ENCODE results near the gene HDAC1. TPM values are rescaled to one million over a fixed set of nuclear protein-coding genes. Genes with fewer than 3 reads are reported as not detected.
A peak's percentile ranks its signal among the peaks of the same experiment; 100 is the strongest.
"Not testable (repeated sequence)": the region's sequence is repeated elsewhere in the genome, so short reads cannot be mapped to it uniquely, and the experiment has no call there.

Gene HDAC1
- 50.4 TPM for total RNA-seq

DNA sequence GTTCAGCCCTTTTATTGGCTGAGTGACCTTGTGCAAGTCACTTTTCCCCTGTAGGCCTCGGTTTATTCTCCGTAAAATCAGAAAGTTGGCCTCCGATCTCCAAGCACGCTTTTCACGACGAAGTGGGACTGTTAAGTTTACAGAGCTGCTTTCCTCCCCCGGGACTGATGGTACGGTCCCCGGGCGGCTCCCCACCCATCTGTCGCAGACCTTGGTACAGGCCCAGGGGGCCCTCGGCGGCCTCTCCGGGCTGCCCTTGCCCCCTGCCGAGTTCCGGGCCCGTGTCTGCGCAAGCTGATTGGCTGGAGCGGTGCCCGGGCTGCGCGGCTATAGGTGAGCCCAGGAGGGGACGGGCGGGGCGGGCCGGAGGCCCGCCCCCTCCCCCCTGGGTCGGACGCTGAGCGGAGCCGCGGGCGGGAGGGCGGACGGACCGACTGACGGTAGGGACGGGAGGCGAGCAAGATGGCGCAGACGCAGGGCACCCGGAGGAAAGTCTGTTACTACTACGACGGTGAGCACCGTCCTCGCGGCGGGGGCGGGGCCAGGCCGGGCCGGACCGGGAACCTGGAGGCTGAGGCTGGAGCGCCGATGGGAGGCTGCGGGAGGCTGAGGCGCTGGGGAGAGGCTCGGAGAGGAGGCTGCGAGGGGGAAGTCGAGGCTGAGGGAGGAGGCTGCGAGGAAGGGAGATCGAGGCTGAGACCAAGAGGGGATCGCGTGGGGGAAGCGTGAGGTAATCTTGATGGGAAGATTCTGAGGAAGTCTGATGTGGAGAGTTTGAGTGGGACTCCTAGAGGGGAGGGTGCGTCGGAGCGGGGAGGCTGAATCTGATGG, at the start of gene HDAC1:
TSS of gene HDAC1 (plus strand) at position 376 of the 831 bp plus-strand sequence. CDS start at position 463, 87 bp downstream.
- peak; percentile 67 for DNase-seq

DNA sequence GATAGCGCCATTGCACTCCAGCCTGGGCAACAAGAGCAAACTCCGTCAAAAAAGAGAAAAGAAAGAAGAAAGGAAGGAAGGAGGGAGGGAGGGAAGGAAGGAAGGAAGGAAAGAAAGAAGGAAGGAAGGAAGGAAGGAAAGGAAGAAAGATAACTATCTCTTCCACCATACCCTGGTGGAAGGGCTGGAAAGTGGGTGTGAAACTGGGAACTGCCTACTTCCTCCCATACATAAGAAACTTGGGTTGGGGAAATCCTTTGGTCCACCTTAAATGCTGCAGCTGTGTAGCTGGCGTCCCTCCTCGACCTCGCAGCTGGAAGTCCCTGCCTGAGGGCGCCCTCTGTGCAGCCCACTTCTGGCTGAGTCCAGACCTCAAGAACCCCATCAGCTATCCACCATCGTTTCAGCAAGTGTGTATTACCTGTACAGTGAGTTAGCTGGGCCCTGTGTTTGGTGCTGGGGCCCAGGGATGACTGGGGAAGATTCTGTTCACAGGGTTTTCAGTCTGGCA, 49.5 kb upstream of the HDAC1 start:
- no peak for DNase-seq

DNA sequence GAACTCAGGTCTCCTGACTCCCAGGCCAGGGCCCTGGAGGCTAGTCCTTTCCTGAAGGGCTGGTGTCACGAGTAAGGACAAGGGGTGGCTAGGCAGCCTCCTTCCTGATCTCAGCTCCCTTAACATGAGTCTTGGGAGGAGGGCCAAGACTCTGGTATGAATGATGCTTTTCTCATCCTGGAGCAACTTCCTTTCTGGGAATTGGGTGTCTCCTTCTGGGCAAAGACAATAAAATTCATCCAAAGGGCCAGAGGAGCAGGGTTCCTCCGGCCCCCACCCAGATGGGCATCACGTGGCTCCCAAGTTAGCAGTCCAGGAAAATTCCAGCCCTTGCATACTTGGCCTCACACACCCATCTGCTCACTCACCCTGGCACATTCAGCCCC, 45.0 kb upstream of the HDAC1 start, which contains the start of gene FAM167B:
TSS of gene FAM167B (plus strand) at position 335 of the 386 bp plus-strand sequence. CDS start 200 bp downstream, outside the sequence.
- peak; percentile 24 for DNase-seq

DNA sequence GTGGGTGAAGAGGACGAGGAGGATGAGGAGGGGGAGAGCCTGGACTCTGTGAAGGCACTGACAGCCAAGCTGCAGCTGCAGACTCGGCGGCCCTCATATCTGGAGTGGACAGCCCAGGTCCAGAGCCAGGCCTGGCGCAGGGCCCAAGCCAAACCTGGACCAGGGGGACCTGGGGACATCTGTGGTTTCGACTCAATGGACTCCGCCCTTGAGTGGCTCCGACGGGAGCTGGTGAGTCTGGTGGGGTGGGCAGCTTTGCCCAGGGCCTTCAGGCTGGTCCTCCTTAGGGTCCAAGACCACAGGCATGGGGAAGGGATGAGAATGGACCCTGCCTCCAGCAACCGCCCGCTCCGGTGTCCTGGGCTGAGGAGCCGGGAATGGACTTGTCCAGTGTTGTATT, 44.4 kb upstream of the HDAC1 start:
- no peak for DNase-seq

DNA sequence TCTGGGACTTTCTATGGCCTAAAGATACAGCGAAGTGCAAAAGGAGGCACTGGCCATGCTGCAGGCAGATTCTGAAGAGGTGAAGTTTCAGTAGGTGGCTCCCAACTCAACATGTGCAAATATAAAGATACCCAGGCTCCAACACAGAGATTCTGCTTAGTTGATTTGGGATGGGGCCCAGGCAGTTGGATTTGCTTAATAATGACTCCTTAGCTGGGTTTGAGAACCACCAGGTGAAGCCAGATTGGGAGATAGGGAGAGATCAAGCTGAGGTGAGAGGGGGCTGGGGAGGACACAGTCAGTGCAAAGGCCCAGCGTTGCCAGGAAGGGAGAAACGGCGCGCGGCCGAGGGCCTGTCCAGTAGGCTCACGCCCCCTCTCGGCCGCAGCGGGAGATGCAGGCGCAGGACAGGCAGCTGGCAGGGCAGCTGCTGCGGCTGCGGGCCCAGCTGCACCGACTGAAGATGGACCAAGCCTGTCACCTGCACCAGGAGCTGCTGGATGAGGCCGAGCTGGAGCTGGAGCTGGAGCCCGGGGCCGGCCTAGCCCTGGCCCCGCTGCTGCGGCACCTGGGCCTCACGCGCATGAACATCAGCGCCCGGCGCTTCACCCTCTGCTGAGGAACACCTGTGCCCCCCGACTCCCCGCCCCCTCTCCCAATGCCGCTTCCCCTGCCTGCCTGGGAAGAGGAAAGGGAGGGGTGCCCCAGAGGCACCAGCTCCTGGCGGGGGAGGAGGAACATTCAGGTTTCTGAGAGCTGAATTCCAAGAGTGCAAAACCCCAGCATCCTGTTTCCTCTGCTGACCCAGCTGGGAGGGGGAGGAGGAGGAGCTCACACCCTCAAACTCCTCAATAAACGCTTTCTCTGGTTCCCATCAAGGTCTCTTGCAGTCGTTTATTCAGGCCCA, 43.6 kb upstream of the HDAC1 start:
- DNase-seq = no peak

DNA sequence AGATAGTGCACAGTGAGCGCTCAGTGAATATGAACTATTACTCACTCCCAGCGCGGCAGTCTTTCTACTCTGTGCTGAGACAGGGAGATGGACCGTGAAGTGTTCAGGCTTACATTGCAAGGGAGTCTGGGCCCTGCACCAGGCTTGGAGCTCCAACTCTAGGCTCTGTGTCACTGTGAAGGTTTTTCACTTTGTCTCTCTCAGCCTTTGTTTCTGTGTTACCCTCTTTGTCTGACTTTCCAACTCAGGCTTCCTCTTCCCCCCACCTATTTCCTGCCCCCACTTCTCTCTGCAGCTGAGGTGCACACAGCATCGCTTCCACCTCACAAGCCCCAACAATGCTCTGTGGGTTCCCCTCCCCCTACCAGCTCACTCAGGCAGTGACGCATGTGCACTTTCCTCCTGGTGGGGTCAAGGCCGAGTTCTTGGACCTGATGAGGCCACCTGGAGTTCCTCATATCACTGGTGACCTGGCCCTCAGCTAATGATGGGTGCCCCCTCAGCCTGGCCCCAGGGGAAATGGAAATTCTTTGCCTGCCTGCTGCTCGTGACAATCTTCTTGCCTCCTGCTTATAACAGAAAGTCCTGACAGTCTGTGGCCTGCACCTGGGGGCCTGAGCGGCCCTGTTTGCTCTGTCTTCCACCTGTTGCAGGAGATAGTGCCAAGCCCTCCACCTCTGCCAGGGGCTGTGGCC, 41.9 kb upstream of the HDAC1 start:
- DNase-seq = no peak

DNA sequence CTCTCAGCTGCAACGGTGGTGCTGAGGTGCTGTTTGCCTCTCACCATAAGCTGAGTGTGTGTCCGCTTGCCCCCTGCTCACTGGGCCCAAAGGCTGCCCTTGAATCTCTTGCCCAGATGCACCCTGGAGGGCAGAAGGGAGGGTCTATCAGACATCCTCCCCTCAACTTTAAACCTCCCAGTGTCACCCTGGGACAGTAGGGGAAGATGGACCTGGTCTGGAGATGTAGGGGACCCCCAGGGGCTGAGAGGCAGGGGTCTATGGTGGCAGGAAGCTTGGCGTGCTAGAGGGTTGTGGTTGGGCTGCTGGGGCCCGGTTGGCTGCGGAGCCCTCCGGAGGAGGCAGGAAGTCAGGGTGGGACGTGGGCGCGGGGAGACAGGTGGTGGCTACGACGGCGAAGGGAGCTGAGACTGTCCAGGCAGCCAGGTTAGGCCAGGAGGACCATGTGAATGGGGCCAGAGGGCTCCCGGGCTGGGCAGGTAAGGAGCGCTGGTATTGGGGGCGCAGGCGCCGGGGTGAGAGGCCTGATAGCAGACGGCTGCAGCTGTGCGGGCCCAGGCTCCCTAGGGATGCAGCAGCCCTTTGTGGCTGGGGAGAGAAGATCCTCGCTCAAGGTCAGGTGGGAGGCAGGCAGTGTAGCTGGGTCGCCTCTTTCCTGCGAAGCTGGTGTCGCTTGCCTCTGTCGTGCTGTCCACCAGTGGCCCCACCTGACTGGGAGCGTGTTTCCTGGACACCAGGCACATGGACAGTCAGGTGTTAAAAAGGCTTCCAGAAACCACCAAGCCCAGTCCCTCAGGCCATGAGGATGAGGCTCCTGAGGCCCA, 40.8 kb upstream of the HDAC1 start, which contains the start of gene LCK:
TSS of gene LCK (plus strand) at position 373 of the 824 bp plus-strand sequence. CDS start 23,065 bp downstream, outside the sequence.
- DNase-seq = no peak

DNA sequence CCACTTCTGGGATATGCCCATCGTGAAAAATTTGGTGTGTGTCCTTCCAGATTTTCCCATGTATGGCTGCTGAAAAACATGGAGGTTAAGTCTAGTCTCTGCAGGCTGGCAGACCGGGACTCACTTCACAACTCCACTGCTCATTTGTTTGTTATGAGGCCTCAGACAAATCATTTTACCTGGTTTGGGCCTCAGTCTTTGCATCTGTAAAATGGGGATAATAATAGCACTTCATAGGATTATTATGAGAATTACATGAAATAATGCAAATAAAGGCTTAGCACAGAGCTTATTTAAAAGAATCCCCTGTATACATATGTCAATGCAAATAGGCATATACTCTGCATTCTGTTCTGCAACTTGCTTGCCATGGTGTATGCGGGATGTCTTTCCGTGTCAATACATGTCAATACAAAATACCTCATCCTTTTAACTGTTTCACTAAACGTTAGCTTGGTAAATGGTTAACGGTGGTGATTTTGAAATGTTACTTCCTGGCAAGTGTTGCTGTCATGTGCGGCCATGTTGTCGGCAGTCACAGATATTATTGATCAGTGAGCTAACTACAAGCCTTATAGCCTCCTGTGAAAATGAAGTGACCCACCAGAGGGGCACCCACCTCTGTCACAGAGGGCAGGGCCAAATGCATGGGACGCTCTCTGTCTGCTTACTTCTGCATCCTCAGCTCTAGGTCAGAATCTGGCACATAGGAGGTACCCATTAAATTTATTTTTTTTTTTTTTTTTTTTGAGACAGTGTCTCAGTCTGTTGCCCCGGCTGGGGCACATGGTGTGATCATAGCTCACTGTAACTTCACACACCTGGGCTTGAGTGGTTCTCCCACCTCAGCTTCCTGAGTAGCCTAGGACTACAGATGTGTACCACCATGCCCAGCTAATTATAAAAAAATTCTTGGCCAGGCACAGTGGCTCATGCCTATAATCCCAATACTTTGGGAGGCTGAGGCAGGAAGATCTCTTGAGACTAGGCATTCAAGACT, 36.5 kb upstream of the HDAC1 start:
- no peak for DNase-seq

DNA sequence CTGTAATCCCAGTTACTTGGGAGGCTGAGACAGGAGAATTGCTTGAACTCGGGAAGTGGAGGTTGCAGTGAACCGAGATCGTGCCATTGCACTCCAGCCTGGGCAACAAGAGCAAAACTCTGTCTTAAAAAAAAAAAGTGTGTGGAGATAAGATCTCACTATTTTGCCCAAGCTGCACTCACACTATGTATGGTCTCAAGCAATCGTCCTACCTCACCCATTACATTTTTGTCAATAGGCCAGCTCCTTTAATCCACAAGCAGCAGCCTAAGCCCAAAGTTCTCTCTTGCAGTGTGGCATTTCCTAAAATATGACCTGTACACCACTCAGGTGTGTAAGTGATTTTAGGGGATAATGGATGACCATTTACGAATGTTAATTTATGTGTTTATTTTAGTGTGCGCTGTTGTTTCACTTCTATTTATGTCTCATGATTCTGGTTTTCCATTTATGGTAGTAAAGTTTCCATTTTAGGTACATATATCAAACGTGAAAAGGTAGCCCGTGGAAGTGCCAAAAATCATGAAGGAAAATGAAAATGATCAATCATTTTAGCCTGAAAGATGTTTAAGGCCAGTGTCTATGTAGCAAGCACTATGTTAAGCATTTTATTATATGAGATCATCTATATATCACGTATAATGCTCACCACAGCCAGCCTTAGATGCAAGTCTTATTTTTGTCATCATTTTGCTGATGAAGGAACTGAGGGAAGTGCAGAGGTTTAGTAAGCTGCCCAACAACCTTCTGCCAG, 35.2 kb upstream of the HDAC1 start:
- no peak for DNase-seq

DNA sequence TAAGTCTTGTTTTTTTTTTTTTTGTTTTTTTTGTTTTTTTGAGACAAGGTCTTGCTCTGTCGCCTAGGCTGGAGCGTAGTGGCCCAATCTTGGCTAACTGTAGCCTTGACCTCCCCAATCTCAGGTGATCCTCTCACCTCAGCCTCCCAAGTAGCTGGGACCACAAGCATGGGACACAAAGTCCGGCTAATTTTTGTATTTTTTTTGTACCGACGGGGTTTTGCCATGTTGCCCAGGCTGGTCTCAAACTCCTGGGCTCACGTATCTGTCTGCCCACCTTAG, 34.7 kb upstream of the HDAC1 start:
- no peak for DNase-seq

DNA sequence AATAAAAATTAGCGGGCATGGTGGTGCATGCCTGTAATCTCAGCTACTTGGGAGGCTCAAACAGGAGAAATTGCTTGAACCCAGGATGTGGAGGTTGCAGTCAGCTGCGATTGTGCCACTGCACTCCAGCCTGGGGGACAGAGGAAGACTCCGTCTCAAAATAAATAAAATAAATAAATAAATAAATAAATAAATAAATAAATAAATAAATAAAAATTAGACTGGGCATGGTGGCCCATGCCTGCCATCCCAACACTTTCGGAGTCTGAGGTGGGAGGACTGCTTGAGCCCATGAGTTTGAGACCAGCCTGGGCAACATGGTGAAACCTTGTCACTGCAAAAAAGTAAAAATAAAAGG, 28.7 kb upstream of the HDAC1 start:
- DNase-seq = not testable (repeated sequence)

DNA sequence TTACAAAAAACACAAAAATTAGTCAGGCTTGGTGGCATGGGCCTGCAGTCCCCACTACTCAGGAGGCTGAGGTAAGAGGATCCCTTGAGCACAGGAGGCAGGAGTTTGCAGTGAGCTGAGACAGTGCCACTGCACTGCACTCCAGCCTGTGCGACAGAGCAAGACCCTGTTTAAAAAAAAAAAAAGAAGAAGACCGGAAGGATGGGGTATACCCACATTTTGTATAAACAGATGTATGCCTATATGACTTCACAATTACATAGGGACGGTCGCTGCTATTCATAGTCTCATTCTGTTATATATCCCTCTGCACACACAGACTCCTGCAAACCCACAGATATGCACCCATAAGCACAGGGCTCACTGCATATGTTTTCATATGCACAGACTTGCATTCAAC, 28.1 kb upstream of the HDAC1 start:
- DNase-seq = no peak

DNA sequence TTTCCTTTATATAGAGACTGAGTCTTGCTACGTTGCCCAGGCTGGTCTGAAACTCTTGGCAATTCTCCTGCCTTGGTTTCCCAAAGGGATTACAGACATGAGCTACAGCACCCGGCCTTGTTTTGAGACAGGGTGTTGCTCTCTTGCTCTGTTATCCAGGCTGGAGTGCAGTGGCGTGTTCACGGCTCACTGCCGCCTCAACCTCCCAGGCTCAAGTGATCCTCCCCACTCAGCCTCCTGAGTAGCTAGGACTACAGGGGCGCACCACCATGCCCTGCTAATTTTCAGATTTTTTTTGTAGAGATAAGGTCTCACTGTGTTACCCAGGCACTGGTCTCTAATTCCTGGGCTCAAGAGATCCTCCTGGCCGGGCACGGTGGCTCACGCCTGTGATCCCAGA, 26.0 kb upstream of the HDAC1 start:
- DNase-seq = no peak

DNA sequence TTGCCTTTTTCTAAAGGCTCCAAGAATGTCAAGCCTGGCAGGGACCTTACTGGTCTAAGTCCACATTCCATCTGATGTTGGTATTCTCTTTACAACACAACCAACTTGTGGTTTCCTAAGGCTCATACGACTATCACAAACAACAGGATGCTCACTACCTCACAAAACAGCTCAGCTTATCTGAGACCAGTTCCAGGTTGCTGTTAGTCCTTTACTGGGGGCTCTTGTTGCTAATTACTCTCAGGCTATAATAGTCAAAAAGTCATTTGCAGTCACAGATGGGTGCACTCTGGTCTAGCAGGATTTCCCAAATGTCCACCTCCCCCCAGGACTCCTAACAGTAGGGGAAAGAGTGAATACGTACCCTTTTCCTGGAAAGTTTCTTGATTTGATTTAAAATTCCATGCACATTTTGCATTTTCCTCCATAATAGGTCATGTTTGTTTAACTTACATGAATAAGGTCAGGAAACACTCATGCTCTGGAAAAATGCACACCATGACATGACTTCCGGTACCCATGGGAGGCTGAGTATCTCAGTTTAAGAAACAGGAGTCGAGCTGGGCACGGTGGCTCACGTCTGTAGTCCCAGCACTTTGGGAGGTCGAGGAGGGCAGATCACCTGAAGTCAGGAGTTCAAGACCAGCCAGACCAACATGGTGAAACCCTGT, 24.8 kb upstream of the HDAC1 start:
- peak; percentile 67 for DNase-seq

DNA sequence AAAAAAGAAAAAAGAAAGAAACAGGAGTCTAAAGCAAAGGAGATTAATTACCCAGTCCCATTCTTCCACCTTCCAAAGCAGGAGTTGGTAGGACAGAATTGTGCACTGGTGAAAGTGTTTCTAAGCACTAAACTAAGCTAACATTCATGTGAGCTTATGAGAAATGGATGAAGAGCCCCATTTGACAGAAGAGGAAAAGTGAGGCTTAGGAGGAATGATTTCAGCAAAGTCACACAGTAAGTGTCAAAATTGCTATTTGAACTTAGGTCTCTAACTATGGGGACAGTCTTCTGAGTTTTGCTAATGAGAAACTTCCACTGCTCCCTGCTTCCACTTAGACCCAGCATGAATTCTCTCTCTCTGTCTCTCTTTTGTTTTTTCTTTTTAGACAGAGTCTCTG, 22.1 kb upstream of the HDAC1 start:
- DNase-seq = no peak

DNA sequence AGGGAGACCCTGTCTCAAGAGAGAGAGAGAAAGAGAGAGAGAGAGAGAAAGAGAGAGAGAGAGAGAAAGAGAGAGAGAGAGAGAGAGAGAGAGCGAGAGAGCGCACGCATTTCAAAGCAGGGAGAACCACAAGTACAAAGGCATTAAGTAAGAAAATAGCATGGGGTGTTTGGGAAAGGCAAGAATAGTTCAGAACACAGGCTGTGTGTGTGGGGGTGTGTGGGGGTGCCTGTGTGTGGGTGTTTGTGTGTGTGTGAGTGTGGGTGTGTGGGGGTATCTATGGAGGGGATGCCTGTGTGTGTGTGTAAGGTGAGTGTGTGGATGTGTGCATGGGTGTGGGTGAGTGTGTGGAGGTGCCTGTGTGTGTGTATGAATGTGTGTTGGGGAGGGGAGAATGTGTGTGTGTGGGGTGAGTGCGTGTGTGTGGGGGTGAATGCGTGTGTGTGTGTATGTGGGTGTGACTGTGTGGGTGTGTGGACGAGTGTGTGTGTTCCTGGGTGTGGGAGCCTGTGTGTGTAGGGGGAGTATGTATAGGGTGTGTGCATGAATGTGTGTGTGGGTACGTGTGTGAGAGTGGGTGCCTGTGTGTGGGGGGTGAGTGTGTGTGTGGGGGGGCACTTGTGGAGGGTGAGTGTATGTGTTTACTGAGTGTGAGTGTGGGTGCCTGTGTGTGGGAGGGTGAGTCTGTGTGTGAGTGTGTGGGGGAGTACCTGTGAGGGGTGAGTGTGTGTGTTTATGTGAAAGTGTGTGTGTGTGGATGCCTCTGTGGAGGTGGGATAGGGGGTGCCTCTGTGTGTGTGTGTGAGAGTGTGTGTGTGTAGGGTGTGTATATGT, 19.1 kb upstream of the HDAC1 start:
- no peak for DNase-seq

DNA sequence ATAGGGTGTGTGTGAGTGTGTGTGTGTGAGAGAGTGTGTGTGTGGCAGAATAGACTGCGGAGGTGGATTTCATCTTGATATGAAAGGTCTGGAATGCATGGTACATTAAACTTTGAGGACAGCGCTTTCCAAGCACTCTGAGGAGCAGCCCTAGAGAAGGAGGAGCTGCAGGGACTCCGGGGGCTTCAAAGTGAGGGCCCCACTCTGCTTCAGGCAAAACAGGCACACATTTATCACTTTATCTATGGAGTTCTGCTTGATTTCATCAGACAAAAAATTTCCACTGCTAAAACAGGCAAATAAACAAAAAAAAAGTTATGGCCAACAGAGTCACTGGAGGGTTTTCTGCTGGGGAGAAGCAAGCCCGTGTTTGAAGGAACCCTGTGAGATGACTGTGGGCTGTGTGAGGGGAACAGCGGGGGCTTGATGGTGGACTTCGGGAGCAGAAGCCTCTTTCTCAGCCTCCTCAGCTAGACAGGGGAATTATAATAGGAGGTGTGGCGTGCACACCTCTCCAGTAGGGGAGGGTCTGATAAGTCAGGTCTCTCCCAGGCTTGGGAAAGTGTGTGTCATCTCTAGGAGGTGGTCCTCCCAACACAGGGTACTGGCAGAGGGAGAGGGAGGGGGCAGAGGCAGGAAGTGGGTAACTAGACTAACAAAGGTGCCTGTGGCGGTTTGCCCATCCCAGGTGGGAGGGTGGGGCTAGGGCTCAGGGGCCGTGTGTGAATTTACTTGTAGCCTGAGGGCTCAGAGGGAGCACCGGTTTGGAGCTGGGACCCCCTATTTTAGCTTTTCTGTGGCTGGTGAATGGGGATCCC, 18.3 kb upstream of the HDAC1 start:
- no peak for DNase-seq
